ENCODE results near the gene IGF1R.

IGF1R gene

DNA sequence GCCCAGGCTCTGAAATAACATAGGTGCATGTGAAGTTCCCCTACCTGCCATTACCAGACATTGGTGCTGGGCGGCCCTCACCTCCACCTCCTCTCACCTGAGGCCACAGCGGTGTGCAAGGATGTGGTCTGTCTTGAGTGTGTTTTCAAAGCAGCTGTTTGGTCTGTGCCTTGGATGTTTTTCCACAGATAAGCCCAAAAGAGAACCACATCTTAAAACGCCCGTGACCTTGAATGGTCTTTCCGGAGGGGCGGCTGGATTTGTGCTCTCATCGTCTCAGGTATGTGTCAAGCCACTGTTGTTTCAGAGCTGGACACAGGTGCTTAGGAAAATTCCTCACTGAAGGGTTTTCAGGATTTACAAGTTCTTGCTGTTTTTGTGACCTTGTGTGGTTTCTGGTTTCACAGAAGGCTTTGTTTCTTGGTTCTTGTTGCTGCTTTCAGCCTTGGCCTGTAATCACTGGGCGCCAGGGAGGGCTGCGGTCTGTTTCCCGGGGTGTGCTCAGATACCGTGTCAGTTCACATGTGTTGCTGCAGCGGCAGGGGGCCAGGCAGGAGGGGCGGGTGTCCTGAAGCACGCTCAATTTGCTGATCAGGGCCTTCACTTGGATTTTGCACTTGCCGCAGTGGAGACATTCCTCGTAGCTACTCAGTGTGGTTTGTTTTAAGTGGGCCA lies 128.4 kb downstream of the IGF1R start:
- peak overlapping the region; percentile 20; the same call in 1 of the 2 replicates for H3K4me2 ChIP-seq (ENCODE audit: low read length)
- H3K27ac ChIP-seq (ENCODE audit: low read length) = no peak overlapping the region

DNA sequence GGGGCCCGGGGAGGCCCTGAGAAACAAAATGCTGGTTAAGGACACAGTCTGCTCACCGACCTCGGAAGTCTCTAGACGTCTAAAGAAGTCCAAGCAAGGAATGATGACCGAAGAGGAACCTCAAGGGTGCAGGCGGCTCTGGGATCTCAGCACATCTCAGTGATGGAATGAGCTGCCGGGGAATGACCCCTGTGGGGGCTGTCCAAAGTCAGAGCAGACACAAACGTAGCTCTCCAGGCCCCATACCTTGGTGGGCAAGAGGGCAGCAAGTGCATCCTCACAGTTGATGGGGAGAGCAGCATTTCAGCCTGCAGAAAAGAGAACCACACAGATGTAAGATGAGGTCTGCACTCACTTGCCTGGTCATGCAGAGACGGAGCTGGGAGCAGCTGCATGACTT lies 129.1 kb downstream of the IGF1R start:
- TF ChIP-seq EZH2phosphoT487 (IDR thresholded peaks at IDR 0.05; ENCODE audit: low read depth) (no peak), CTCF (IDR thresholded peaks at IDR 0.05; ENCODE audit: low read depth, low read length) (no peak)
- H3K9me3 ChIP-seq (ENCODE audit: insufficient read depth, low read length) = no peaks in the 10 kb centered on the region
- peaks cover 45% of the 10 kb centered on the region for H4K20me1 ChIP-seq (ENCODE audit: insufficient read depth, low read length)
- peaks cover 6% of the 10 kb centered on the region; the same call in 1 of the 2 replicates for H3K79me2 ChIP-seq (ENCODE audit: low read length)
- H3K4me3 ChIP-seq (ENCODE audit: low read length) = no peak overlapping the region
- H2AFZ ChIP-seq (ENCODE audit: low read depth, low read length) = no peak overlapping the region
- H3K9ac ChIP-seq (ENCODE audit: low read length) = no peak overlapping the region
- H3K27me3 ChIP-seq (ENCODE audit: low read depth, low read length) = peaks cover 10% of the 10 kb centered on the region; the same call in 1 of the 2 replicates
- H3K4me1 ChIP-seq (ENCODE audit: low read length) = peaks cover 24% of the 10 kb centered on the region
- H3K36me3 ChIP-seq (replicated peaks; ENCODE audit: low read depth, low read length) = no peaks in the 10 kb centered on the region
- H3K4me2 ChIP-seq (ENCODE audit: low read length) = no peak overlapping the region
- H3K27ac ChIP-seq (ENCODE audit: low read length) = no peak overlapping the region

More for the DNA sequence above, 128.4 kb downstream of the IGF1R start:
- Histone ChIP-seq H4K20me1 (ENCODE audit: insufficient read depth, low read length) (peaks cover 44% of the 10 kb centered on the region), H3K4me3 (ENCODE audit: low read length) (no peak overlapping the region), H3K4me1 (ENCODE audit: low read length) (peaks cover 28% of the 10 kb centered on the region), H3K9me3 (ENCODE audit: insufficient read depth, low read length) (no peaks in the 10 kb centered on the region), H2AFZ (ENCODE audit: low read depth, low read length) (no peak overlapping the region), H3K27me3 (ENCODE audit: low read depth, low read length) (peaks cover 10% of the 10 kb centered on the region; the same call in 1 of the 2 replicates), H3K9ac (ENCODE audit: low read length) (no peak overlapping the region), H3K36me3 (replicated peaks; ENCODE audit: low read depth, low read length) (no peaks in the 10 kb centered on the region), H3K79me2 (ENCODE audit: low read length) (peaks cover 6% of the 10 kb centered on the region; the same call in 1 of the 2 replicates)
- no peak for TF ChIP-seq CTCF (IDR thresholded peaks at IDR 0.05; ENCODE audit: low read depth, low read length)
- TF ChIP-seq EZH2phosphoT487 (IDR thresholded peaks at IDR 0.05; ENCODE audit: low read depth) = no peak

DNA sequence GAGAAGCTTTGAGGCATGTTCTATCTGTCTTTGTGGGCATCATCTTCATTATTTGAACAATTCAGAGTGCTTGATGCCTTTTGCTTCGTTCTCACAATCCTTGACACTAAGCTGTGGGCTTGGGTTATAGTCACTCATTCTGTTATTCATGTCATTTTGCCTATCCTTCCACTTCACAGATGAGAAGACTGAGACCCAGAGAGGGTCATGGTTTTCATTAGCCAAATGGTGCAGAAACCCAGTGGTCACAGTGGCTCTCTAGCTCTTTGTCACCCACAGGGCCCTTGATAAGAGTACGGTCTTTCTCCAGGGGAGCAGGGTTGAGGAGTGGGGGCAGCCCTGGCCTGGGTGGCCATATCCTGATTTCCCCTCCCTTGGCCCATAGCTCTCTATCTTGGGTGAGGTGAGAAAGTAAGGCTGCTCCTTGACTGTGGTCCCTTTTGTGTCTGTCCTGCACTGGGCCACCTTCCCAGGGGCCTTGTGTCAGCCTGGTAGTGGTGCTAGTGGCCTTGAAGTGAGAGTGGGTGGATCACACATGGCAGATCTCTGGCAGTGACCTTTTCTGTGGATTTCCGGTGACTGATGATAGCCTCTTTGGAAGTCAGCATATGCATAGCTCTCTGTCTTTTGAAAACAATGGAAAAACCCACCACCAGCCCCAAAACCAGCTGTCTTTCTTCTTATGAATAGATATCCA lies 130.1 kb downstream of the IGF1R start:
- TF ChIP-seq CTCF (IDR thresholded peaks at IDR 0.05; ENCODE audit: low read depth, low read length) = no peak
- H2AFZ ChIP-seq (ENCODE audit: low read depth, low read length) = no peak overlapping the region
- H3K9me3 ChIP-seq (ENCODE audit: insufficient read depth, low read length) = no peaks in the 10 kb centered on the region
- no peak overlapping the region for H3K4me2 ChIP-seq (ENCODE audit: low read length)
- H3K27me3 ChIP-seq (ENCODE audit: low read depth, low read length) = peaks cover 3% of the 10 kb centered on the region; the same call in 1 of the 2 replicates
- H3K36me3 ChIP-seq (replicated peaks; ENCODE audit: low read depth, low read length) = no peaks in the 10 kb centered on the region
- no peak overlapping the region for H3K9ac ChIP-seq (ENCODE audit: low read length)
- H3K4me1 ChIP-seq (ENCODE audit: low read length) = peaks cover 16% of the 10 kb centered on the region
- H3K27ac ChIP-seq (ENCODE audit: low read length) = no peak overlapping the region
- H4K20me1 ChIP-seq (ENCODE audit: insufficient read depth, low read length) = peaks cover 45% of the 10 kb centered on the region
- peaks cover 6% of the 10 kb centered on the region; the same call in 1 of the 2 replicates for H3K79me2 ChIP-seq (ENCODE audit: low read length)
- H3K4me3 ChIP-seq (ENCODE audit: low read length) = no peak overlapping the region

GRCh38 chr15:98778960-98779359 lies 130.6 kb downstream of the IGF1R start:
- Histone ChIP-seq H3K4me3 (ENCODE audit: low read length) (peak overlapping the region; percentile 61; the same call in 1 of the 2 replicates), H3K4me1 (ENCODE audit: low read length) (peaks cover 16% of the 10 kb centered on the region), H3K27ac (ENCODE audit: low read length) (no peak overlapping the region), H3K9me3 (ENCODE audit: insufficient read depth, low read length) (no peaks in the 10 kb centered on the region), H3K27me3 (ENCODE audit: low read depth, low read length) (no peaks in the 10 kb centered on the region), H3K4me2 (ENCODE audit: low read length) (peak overlapping the region; percentile 70), H4K20me1 (ENCODE audit: insufficient read depth, low read length) (peaks cover 39% of the 10 kb centered on the region), H3K36me3 (replicated peaks; ENCODE audit: low read depth, low read length) (no peaks in the 10 kb centered on the region), H3K9ac (ENCODE audit: low read length) (0 out of 2 replicates have a peak overlapping the region, but pooled peaks have one; percentile 2), H2AFZ (ENCODE audit: low read depth, low read length) (no peak overlapping the region), H3K79me2 (ENCODE audit: low read length) (peaks cover 6% of the 10 kb centered on the region; the same call in 1 of the 2 replicates)
- no peak for TF ChIP-seq CTCF (IDR thresholded peaks at IDR 0.05; ENCODE audit: low read depth, low read length)
- TF ChIP-seq EZH2phosphoT487 (IDR thresholded peaks at IDR 0.05; ENCODE audit: low read depth) = no peak
